Cerebellar cortex (tissue), 1 donor: ENCODE results near the gene RBM18.

ENCODE experiments used
- DNase-seq: peaks from one replicate; pipeline ENCODE4 v3.0.0-alpha.2; 2015; ENCODE audit warnings: low spot score

The RBM18 gene

GRCh38 chr9:122258886-122259415, 5.7 kb downstream of the RBM18 start:
- DNase-seq: no peak

GRCh38 chr9:122256206-122256605, 8.4 kb downstream of the RBM18 start:
- no peak for DNase-seq

- DNase-seq: no peak
Observed at GRCh38 chr9:122254761-122255160, 9.9 kb downstream of the RBM18 start.

- DNase-seq: no peak
Observed at GRCh38 chr9:122252796-122253195, 11.8 kb downstream of the RBM18 start.

DNA sequence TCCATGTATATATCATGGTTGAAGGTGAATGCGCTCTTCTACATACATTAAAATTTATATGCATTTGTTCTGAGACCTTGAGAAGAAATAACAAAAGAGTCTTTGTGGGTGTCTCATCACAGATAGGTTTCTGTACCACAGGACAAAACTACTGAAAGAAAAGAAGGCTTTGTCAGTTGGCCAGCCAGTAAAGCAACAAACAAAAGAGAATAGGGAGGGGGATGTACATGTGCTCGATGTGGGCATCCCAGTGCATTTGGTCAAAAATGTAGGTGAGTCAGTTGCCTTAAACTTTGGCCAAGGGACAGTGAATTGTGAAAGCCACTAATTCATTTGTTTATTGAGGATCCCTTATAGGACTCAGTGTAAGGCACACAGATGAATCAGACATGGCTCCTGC, 13.3 kb downstream of the RBM18 start:
- DNase-seq: no peak

GRCh38 chr9:122248448-122248865, 16.2 kb downstream of the RBM18 start:
- DNase-seq: no peak

- no peak for DNase-seq
Observed at GRCh38 chr9:122246666-122247065, 18.0 kb downstream of the RBM18 start.

GRCh38 chr9:122244349-122244748, 20.3 kb downstream of the RBM18 start:
- DNase-seq: no peak

GRCh38 chr9:122239722-122240121, 24.9 kb downstream of the RBM18 start:
- peak; percentile 29 for DNase-seq

GRCh38 chr9:122236681-122237080, 28.0 kb downstream of the RBM18 start:
- DNase-seq: no peak

DNA sequence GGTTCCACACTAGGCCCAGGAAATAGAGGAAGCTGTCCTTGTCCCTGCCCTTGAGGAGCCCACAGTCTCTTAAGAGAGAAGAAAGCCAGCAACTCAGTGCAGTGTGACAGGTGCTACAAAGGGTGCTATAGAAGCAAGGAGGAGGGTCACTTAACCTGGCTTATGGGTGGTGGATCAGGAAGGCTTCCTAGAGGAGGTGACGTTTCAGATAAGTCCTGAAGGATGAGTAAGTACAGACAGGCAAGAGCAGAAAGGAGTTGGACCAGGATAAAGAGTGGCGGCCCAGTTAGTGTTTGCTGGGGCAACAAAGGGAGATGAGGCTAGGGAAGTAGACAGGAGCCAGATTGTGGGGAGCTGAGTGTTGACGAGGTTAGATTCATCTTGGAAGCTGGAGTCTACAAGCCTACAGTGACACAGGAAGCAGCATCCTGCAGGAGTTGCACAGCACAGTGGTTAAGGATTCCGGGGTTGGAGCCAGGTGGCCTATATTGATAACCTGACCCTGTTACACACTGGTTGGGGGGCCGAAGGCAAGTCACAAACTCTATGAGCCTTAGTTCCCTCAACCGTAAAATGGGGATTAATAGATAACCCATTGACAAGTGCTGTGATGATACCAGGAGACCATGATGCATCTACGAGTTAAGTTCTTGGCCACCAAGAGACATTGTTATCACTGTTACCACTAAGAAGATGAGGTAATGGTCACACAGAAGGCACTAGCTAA, 30.5 kb downstream of the RBM18 start:
- DNase-seq: no peak

DNA sequence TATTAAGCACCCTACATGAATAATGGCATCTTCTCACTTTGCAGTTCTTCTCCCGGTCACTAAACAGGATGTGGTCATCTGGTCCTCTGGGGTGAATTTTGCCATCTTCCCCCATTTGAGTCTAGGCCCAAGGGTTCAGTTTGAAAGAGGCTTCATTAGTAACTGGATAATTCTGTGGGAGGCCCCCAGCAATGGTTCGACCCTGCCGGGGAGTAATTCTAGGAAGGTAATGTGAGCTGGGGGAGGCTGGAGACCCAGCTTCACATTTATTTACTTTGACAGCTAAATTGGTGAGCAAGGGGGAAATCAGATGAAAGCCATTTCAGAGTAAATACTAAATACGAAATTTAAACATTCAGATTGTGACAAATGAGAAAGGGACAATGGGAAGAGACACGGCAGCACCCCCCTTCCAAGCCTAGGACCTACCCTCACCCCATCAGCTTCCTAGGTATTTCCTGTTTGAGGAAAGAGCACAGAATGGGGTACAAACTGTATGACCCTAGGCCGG, 31.8 kb downstream of the RBM18 start:
- no peak for DNase-seq

DNA sequence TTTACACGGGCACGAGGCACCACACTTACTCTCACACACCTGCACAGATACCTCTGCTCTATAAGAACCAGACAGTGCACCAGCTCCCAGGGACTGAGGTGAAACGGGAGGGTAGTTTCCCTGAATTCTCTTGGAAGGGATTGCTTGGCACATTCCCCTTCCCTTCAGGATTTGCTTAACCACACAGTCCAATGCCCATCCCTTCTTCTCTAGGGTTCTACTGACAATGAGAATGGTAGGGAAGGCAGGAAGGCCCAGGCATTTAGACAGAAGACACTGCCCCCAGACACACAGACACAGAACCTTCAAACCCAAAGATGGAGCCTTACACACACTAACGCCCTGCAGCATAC, 35.2 kb downstream of the RBM18 start:
- DNase-seq: peak; percentile 26

DNA sequence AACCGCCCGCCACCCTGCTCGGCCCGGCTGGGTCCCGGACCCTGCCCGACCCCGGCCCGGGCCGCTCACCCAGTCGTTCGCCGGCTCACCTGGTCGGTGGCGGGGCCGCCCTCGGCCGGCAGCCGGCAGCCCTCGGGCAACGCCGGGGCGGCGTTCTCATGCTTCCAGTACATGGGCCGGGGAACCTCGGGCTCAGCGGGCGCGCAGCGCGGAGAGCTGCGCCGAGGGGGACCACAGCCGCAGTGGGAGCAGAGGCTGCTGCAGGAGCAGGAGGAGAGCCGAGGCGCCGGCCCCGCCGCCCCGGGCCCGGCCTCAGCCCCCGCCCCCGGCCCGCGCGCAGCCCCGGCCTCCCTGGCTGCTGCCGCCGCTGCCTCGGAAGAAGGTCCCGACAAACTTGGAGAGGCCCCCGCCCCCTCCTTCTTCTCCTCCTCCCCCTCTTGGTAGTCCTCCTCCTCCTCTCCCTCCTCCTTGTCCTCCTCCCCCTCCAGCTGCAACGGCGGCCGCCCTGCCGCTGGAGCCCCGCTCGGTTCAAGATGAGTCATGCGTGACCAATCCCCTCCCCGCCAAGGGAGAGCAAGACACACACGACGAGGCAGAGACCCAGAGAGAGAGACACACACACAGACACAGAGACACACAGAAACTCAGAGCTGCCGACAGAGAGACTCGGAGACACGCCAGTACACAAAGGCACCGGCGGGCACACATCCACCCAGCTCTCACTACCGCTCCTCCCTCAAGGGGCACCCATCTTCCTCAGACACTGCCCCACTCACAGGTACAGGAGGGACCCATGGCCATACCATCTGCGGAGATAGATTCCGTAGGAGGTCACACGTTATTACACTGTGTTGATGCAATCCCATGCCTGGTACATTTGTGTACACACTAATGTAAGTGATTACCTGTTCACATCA, 35.8 kb downstream of the RBM18 start, which contains the start of gene LHX6:
Gene LHX6 (minus strand): TSS at position 390 of the 917 bp plus-strand sequence. CDS start 217 bp downstream, at position 173.
- DNase-seq: no peak

GRCh38 chr9:122228191-122228567, 36.5 kb downstream of the RBM18 start:
- no peak for DNase-seq

DNA sequence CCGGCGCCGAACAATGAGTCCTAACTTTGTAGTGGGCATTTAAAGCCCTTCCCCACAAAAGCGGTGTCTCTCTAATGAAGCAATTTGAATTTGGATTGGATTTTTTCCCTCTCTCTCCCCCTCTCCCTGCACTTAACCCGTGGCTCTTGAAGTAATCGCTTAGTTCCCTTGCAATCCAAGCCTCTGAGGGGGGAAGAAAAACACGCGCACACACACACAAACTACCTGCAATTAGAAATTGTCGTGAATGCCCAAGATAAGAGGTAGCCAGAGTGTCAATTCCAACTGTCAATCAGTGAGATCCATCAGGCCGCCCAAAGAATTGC, 37.1 kb downstream of the RBM18 start:
- DNase-seq: peak; percentile 24

- no peak for DNase-seq
Observed at GRCh38 chr9:122226758-122227574, 37.7 kb downstream of the RBM18 start.

DNA sequence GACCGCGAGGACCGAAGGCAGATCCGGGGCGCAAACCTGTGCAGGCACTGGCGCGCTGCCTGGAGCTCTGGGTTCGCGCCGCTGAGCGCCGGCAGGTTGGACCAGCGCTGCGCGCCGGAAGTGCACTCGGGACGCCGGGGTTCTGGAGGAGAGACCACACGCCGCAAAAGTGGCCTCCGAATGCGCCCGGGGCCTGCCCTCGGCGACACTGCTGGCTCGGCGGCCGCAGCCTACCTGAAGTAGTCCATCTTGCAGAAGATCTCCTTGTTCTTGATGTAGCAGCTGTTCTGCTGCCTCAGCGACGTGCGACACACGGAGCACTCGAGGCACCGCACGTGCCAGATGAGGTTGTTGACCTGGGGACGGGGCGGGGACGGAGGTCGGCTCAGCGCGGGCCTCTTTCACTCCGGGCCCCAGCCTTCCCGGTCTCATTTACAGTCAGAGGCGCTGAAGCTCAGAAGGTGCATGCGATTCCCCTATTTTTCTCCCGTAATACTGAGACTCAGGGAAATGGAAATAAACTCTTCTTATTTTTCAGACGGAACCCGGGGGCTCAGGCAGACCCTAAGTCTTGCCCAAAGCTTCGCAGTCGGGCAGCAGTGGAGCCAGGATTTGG, 38.4 kb downstream of the RBM18 start:
- no peak for DNase-seq

DNA sequence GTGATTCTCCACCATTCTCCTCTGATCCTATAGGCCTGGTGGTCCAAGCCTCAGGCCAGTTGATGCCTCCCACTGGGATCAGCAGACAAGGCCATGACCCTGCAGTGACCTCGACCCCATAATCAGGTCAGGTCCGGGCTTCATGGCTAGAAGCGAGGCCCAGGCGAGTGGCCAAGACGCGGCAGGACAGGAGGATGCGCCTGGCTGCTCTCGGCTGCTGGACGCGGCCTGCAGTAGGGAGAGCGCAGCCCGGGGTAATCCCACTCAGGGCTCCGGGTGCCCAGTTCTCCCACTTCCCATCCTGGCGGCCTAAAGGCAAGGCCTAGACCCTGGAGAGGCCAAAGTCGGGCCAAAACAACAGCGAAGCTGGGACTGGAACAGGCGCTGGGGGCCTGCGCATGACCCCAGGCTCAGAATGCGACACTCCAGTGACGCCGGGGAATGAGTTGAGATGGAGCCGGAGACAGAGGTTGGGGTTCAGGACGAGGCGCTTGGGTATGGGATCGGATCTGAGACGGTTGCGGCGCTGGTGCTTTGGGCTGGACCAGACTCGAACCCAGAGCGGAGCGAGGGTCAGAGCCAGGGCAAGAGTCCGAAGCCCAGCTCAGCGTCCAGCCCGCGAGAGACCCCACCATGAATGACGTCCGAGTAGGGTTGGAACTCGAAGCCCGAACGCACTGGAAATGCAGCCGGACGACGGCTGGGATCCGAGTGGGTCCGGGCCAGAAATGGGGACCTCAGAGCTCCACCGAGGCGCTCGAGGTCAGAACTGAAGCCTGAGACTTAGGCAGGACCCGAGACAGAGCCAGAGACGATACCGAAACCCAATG, 39.1 kb downstream of the RBM18 start:
- no peak for DNase-seq

GRCh38 chr9:122223435-122223834, 41.2 kb downstream of the RBM18 start:
- no peak for DNase-seq

DNA sequence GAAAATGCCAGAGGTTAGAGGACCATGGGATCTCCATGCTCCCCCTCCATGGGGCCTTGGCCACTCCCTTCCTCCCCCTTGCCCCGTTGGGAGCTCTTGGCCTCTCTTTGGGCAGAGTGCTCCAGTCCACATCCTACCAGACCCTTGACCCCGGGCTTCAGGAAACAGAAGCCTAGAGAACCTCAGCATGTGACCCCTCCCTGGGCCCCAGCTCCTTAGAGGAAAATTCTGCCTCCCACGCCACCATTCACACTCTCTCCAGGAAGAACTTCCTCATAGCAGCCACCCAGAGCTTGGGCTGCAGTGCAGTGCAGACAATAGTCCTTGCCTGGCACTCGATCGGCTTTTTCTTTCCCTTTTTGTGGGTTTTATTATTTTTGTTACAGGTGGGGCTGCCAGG, 41.8 kb downstream of the RBM18 start:
- DNase-seq: no peak
